ENCODE measurements around the gene CGA. TPM values are rescaled to one million over a fixed set of nuclear protein-coding genes. Genes with fewer than 3 reads are reported as not detected.
"Not testable (repeated sequence)": the region's sequence is repeated elsewhere in the genome, so short reads cannot be mapped to it uniquely, and the experiment has no call there.

CGA gene
- total RNA-seq (not detected), polyA plus RNA-seq (not detected)
- long read RNA-seq, donor 1, partial matches to known transcripts = 0 of 1 reads
- long read RNA-seq, donor 1, other reads (novel, unspliced or antisense) = 0 of 1 reads
- long read RNA-seq, donor 2 = 0 reads
- long read RNA-seq, donor 3 = 0 reads
- long read RNA-seq, donor 4 = 0 reads
- long read RNA-seq, donor 5, partial matches to known transcripts = 0 of 2 reads
- long read RNA-seq, donor 5, other reads (novel, unspliced or antisense) = 0 of 2 reads

DNA sequence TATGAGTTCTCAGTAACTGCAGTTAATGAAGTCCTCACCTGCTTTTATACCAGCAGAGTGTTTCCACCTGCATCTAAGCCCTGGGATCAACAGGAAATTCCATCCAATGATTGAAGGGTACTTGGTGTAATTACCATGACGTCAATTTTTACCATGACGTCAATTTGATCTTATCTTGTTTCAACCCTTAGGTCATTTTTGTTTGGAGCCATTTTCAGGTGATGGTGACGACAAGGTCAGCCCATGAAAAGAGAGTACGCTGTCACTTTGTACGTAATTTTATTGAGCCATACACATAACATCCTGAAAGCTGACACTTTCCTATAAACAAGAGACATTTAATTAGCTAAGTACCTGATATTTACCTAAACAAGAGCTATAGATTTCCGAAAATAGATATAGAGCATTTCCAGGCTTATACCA is at the start of gene CGA:
Gene CGA, minus strand, starts transcription at position 20 of the 423 bp plus-strand sequence. CDS start 6,906 bp downstream, outside the sequence.
- Histone ChIP-seq H3K9ac (ENCODE audit: insufficient read depth in 1 of 2, low read length in 2 of 2) (no peak within 1 kb of the TSS), H3K4me1 (ENCODE audit: control insufficient read depth in 5 of 5, insufficient read depth in 5 of 5, low read length in 5 of 5) (peaks cover 0 to 3% (median 0%) of the 10 kb centered on the region in 5 donors), H3K27ac (ENCODE audit: low read depth in 1 of 2, low read length in 1 of 2) (no peak within 1 kb of the TSS), H3K36me3 (ENCODE audit: control insufficient read depth in 4 of 4, insufficient read depth in 4 of 4, low read length in 4 of 4) (no peaks in the 10 kb centered on the region), H3K27me3 (ENCODE audit: control insufficient read depth in 3 of 3, insufficient read depth in 3 of 3, low read length in 2 of 3) (no peaks in the 10 kb centered on the region), H3K9me3 (ENCODE audit: control insufficient read depth in 4 of 4, insufficient read depth in 3 of 4, low read length in 3 of 4) (no peaks in the 10 kb centered on the region), H3K4me3 (no peak within 1 kb of the TSS)
- TF ChIP-seq, protein P1, sequence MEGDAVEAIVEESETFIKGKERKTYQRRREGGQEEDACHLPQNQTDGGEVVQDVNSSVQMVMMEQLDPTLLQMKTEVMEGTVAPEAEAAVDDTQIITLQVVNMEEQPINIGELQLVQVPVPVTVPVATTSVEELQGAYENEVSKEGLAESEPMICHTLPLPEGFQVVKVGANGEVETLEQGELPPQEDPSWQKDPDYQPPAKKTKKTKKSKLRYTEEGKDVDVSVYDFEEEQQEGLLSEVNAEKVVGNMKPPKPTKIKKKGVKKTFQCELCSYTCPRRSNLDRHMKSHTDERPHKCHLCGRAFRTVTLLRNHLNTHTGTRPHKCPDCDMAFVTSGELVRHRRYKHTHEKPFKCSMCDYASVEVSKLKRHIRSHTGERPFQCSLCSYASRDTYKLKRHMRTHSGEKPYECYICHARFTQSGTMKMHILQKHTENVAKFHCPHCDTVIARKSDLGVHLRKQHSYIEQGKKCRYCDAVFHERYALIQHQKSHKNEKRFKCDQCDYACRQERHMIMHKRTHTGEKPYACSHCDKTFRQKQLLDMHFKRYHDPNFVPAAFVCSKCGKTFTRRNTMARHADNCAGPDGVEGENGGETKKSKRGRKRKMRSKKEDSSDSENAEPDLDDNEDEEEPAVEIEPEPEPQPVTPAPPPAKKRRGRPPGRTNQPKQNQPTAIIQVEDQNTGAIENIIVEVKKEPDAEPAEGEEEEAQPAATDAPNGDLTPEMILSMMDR (IDR thresholded peaks at IDR 0.05; ENCODE audit: control extremely low read depth, extremely low read depth) = no peak
- 62 to 79% methylated on average over 6 of the region's 6 CpGs for WGBS, 2 donors
- ATAC-seq (ENCODE audit: insufficient read depth, low FRiP score) = no peak
- no peak for DNase-seq

DNA sequence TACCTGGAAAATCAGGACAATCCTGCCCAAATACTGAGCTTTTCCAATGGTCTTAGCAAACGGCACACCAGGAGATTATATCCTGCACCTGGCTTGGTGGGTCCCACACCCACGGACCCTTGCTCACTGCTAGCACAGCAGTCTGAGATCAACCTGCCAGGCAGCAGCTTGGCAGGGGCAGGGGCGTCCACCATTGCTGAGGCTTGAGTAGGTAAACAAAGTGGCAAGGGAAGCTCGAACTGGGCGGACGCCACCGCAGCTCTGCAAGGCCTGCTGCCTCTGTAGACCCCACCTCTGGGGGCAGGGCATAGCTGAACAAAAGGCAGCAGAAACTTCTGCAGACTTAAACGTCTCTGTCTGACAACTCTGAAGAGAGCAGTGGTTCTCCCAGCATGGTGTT is 45.0 kb upstream of the CGA start:
- whole genome bisulfite sequencing, 2 donors = 92 to 94% methylated on average over 8 of the region's 8 CpGs
- H3K27me3 ChIP-seq (ENCODE audit: control insufficient read depth in 3 of 3, insufficient read depth in 3 of 3, low read length in 2 of 3); DNase-seq; H3K9me3 ChIP-seq (ENCODE audit: control insufficient read depth in 4 of 4, insufficient read depth in 3 of 4, low read length in 3 of 4); H3K36me3 ChIP-seq (ENCODE audit: control insufficient read depth in 4 of 4, insufficient read depth in 4 of 4, low read length in 4 of 4); H3K27ac ChIP-seq (ENCODE audit: low read depth in 1 of 2, low read length in 1 of 2); H3K4me3 ChIP-seq; H3K4me1 ChIP-seq (ENCODE audit: control insufficient read depth in 5 of 5, insufficient read depth in 5 of 5, low read length in 5 of 5); H3K9ac ChIP-seq (ENCODE audit: insufficient read depth in 1 of 2, low read length in 2 of 2); ATAC-seq (ENCODE audit: insufficient read depth, low FRiP score): not testable (repeated sequence)

DNA sequence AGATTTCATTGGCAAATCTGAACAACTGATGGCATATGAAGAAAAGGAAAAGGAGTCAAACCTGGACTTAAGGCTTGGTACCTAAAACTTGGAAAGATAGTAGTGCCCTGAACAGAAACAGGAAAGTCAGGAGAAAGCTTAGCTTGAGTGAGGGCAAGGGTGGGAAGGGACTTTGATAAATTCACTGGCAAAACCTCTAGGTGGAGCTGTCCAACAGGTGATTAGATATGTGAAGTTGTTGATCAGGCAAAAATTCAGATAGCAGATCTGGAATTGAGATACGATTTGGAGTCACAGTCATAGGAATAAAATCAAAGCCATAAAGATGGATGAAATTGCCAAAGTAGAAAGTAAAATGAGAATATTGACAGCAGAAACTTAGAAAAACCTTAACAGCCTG is 44.3 kb upstream of the CGA start:
- Histone ChIP-seq H3K36me3 (ENCODE audit: control insufficient read depth in 4 of 4, insufficient read depth in 4 of 4, low read length in 4 of 4) (no peaks in the 10 kb centered on the region), H3K4me1 (ENCODE audit: control insufficient read depth in 5 of 5, insufficient read depth in 5 of 5, low read length in 5 of 5) (no peaks in the 10 kb centered on the region), H3K27ac (ENCODE audit: low read depth in 1 of 2, low read length in 1 of 2) (no peak overlapping the region), H3K9ac (ENCODE audit: insufficient read depth in 1 of 2, low read length in 2 of 2) (no peak overlapping the region), H3K9me3 (ENCODE audit: control insufficient read depth in 4 of 4, insufficient read depth in 3 of 4, low read length in 3 of 4) (no peaks in the 10 kb centered on the region), H3K4me3 (no peak overlapping the region), H3K27me3 (ENCODE audit: control insufficient read depth in 3 of 3, insufficient read depth in 3 of 3, low read length in 2 of 3) (no peaks in the 10 kb centered on the region)
- ATAC-seq (ENCODE audit: insufficient read depth, low FRiP score) (peak; percentile 81), DNase-seq (peak in 2 of 3 donors; percentile 13 to 35)
- TF ChIP-seq, protein P1 (IDR thresholded peaks at IDR 0.05; ENCODE audit: control extremely low read depth, extremely low read depth) = peak; percentile 77
- 12 to 19% methylated on average over 1 of the region's 1 CpG for WGBS, 2 donors

DNA sequence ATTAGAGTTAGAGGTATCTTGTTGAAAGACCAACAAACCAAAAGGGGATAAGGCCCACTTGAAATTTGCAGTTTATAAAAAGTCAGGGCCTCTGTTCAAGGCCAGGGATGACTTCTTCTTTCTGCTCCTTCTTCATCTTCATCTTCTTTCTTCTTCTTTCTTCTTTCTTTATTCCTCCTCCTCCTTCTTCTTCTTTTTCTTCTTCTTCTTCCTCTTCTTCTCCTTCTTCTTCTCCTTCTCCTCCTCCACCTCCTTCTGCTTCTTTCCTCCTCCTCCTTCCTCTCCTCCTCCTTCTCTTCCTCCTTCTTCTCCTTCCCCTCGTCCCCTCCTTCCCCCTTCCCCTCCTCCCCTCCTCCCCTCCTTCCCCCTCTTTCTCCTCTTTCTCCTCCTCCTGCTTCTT is 42.1 kb upstream of the CGA start:
- Histone ChIP-seq H3K9me3 (ENCODE audit: control insufficient read depth in 4 of 4, insufficient read depth in 3 of 4, low read length in 3 of 4) (no peaks in the 10 kb centered on the region), H3K9ac (ENCODE audit: insufficient read depth in 1 of 2, low read length in 2 of 2) (no peak overlapping the region), H3K4me1 (ENCODE audit: control insufficient read depth in 5 of 5, insufficient read depth in 5 of 5, low read length in 5 of 5) (no peaks in the 10 kb centered on the region), H3K27ac (ENCODE audit: low read depth in 1 of 2, low read length in 1 of 2) (no peak overlapping the region), H3K27me3 (ENCODE audit: control insufficient read depth in 3 of 3, insufficient read depth in 3 of 3, low read length in 2 of 3) (no peaks in the 10 kb centered on the region), H3K4me3 (no peak overlapping the region), H3K36me3 (ENCODE audit: control insufficient read depth in 4 of 4, insufficient read depth in 4 of 4, low read length in 4 of 4) (no peaks in the 10 kb centered on the region)
- TF ChIP-seq, protein P1 (IDR thresholded peaks at IDR 0.05; ENCODE audit: control extremely low read depth, extremely low read depth) = no peak
- DNase-seq = no peak
- 22 to 26% methylated on average over 1 of the region's 1 CpG for WGBS, 2 donors
- ATAC-seq (ENCODE audit: insufficient read depth, low FRiP score) = no peak
